Measurements from ENCODE around the gene VRK3. TPM values are rescaled to one million over a fixed set of nuclear protein-coding genes. Genes with fewer than 3 reads are reported as not detected.

Gene VRK3
- total RNA-seq, 1 experiment from 2014 or later, result 44.4 TPM

DNA sequence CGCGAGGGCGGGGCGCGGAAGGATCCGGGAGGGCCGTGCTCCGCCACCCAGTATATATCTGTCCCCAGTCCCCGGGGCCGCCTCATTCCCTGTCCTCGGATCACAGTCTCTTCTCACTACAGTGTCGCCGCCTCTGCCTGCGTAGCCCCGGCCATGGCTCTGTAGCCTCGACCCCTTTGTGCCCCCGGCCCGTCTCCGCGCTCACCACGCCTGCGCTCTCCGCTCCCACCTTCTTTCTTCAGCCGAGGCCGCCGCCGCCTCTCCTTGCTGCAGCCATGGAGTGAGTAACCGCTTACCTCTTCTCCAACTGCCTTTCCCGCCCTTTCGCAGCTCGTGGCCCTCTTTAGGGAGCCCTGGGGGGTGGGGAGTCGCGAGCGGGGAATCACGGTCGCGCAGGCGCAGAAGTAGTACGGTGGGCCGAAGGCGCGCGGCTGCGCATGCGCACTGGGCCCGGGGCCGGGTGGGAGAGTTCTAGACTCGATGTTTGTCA, 96.0 kb downstream of the VRK3 start, which contains the start of the genes ATF5 and NUP62:
TSS of gene ATF5 (plus strand) at position 85 of the 490 bp plus-strand sequence. CDS start 1,646 bp downstream, outside the sequence.
TSS of gene NUP62 (minus strand) at position 384 of the 490 bp plus-strand sequence. CDS start 19,697 bp downstream, outside the sequence.
- TSS peak; percentile 59 for BruUV-seq (replicated peaks)
- intact Hi-C loops (cut with micrococcal nuclease; ENCODE audit: unreplicated experiment), result loop anchor here (10.0 kb wide), 1 partner anchor 164 kb away; the partner anchor contains the start of genes AP2A1 and TSKS

GRCh38 chr19:49927526-49928264, 97.5 kb downstream of the VRK3 start:
- ChIA-PET POLR2A (ENCODE audit: low non-redundant PET) (interaction anchor here (0.5 to 0.6 kb wide), 2 partner anchors 36 to 153 kb away, joined by 3 to 12 read pairs; no protein-coding TSS in a partner anchor), CTCF (no interaction called here)
- peaks cover 53% of the 10 kb centered on the region for H3K4me1 ChIP-seq (ENCODE audit: insufficient read depth, low read length, poor library complexity, severe bottlenecking)
- no peak for DNase-seq (ENCODE audit: low spot score)
- no peaks in the 10 kb centered on the region for H3K27me3 ChIP-seq (replicated peaks; ENCODE audit: insufficient read depth, low read depth, low read length, poor library complexity)
- H3K36me3 ChIP-seq (ENCODE audit: insufficient read depth, low read length, poor library complexity, severe bottlenecking), result peaks cover 67% of the 10 kb centered on the region
- peak overlapping the region; percentile 79 for H3K4me3 ChIP-seq (ENCODE audit: low read depth, low read length, poor library complexity, severe bottlenecking)
- intact Hi-C loops (cut with micrococcal nuclease; ENCODE audit: unreplicated experiment), result loop anchor here (10.0 kb wide), 1 partner anchor 163 kb away; the partner anchor contains the start of genes AP2A1 and TSKS
- BruUV-seq (replicated peaks), result no TSS peak
- no peak for TF ChIP-seq EZH2 (IDR thresholded peaks at IDR 0.05; ENCODE audit: borderline replicate concordance, low read depth, low read length, poor library complexity, severe bottlenecking)
- TF ChIP-seq, protein P1, sequence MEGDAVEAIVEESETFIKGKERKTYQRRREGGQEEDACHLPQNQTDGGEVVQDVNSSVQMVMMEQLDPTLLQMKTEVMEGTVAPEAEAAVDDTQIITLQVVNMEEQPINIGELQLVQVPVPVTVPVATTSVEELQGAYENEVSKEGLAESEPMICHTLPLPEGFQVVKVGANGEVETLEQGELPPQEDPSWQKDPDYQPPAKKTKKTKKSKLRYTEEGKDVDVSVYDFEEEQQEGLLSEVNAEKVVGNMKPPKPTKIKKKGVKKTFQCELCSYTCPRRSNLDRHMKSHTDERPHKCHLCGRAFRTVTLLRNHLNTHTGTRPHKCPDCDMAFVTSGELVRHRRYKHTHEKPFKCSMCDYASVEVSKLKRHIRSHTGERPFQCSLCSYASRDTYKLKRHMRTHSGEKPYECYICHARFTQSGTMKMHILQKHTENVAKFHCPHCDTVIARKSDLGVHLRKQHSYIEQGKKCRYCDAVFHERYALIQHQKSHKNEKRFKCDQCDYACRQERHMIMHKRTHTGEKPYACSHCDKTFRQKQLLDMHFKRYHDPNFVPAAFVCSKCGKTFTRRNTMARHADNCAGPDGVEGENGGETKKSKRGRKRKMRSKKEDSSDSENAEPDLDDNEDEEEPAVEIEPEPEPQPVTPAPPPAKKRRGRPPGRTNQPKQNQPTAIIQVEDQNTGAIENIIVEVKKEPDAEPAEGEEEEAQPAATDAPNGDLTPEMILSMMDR (conservative IDR thresholded peaks at IDR 0.05; ENCODE audit: low read depth, low read length), result no peak
- H3K27ac ChIP-seq (ENCODE audit: low read depth, low read length, poor library complexity, severe bottlenecking), result peak overlapping the region; percentile 100
- no peaks in the 10 kb centered on the region for H3K9me3 ChIP-seq (ENCODE audit: low read depth, low read length, poor library complexity, severe bottlenecking)

More for the DNA sequence above, 96.0 kb downstream of the VRK3 start, which contains the start of the genes ATF5 and NUP62:
- Histone ChIP-seq H3K9me3 (ENCODE audit: low read depth, low read length, poor library complexity, severe bottlenecking) (no peaks in the 10 kb centered on the region), H3K4me3 (ENCODE audit: low read depth, low read length, poor library complexity, severe bottlenecking) (peak within 1 kb of the TSS; percentile 79), H3K36me3 (ENCODE audit: insufficient read depth, low read length, poor library complexity, severe bottlenecking) (peaks cover 66% of the 10 kb centered on the region), H3K27me3 (replicated peaks; ENCODE audit: insufficient read depth, low read depth, low read length, poor library complexity) (no peaks in the 10 kb centered on the region), H3K27ac (ENCODE audit: low read depth, low read length, poor library complexity, severe bottlenecking) (peak within 1 kb of the TSS; percentile 100), H3K4me1 (ENCODE audit: insufficient read depth, low read length, poor library complexity, severe bottlenecking) (peaks cover 42% of the 10 kb centered on the region)
- CTCF ChIA-PET, result interaction anchor here (0.6 kb wide), 1 partner anchor 437 kb away, joined by 3 read pairs; no protein-coding TSS in a partner anchor
- DNase-seq (ENCODE audit: low spot score), result peak; percentile 95
- no peak for TF ChIP-seq EZH2 (IDR thresholded peaks at IDR 0.05; ENCODE audit: borderline replicate concordance, low read depth, low read length, poor library complexity, severe bottlenecking)
- TF ChIP-seq, protein P1 (conservative IDR thresholded peaks at IDR 0.05; ENCODE audit: low read depth, low read length), result no peak
- POLR2A ChIA-PET (ENCODE audit: low non-redundant PET), result interaction anchor here (0.6 to 1.2 kb wide), 7 partner anchors 10 to 289 kb away, joined by 3 to 10 read pairs (median 6); partner anchors contain the start of genes AKT1S1 and TBC1D17

GRCh38 chr19:49926515-49926914, 98.7 kb downstream of the VRK3 start:
- peak overlapping the region; percentile 100 for H3K27ac ChIP-seq (ENCODE audit: low read depth, low read length, poor library complexity, severe bottlenecking)
- ChIA-PET POLR2A (ENCODE audit: low non-redundant PET) (interaction anchor here (1.0 kb wide), 1 partner anchor 50 kb away, joined by 5 read pairs; the partner anchor contains the start of gene AKT1S1), CTCF (no interaction called here)
- TF ChIP-seq, protein P1 (conservative IDR thresholded peaks at IDR 0.05; ENCODE audit: low read depth, low read length), result no peak
- no peak for TF ChIP-seq EZH2 (IDR thresholded peaks at IDR 0.05; ENCODE audit: borderline replicate concordance, low read depth, low read length, poor library complexity, severe bottlenecking)
- H3K27me3 ChIP-seq (replicated peaks; ENCODE audit: insufficient read depth, low read depth, low read length, poor library complexity), result no peaks in the 10 kb centered on the region
- H3K4me1 ChIP-seq (ENCODE audit: insufficient read depth, low read length, poor library complexity, severe bottlenecking), result peaks cover 46% of the 10 kb centered on the region
- H3K4me3 ChIP-seq (ENCODE audit: low read depth, low read length, poor library complexity, severe bottlenecking), result no peak overlapping the region
- peaks cover 64% of the 10 kb centered on the region for H3K36me3 ChIP-seq (ENCODE audit: insufficient read depth, low read length, poor library complexity, severe bottlenecking)
- intact Hi-C loops (cut with micrococcal nuclease; ENCODE audit: unreplicated experiment), result loop anchor here (10.0 kb wide), 1 partner anchor 162 kb away; the partner anchor contains the start of genes AP2A1 and TSKS
- DNase-seq (ENCODE audit: low spot score), result no peak
- H3K9me3 ChIP-seq (ENCODE audit: low read depth, low read length, poor library complexity, severe bottlenecking), result no peaks in the 10 kb centered on the region
- BruUV-seq (replicated peaks), result no TSS peak

Measured in A673 (cell line).